Measurements from ENCODE around the gene PLXNC1.

GRCh38 chr12:94287245-94287628, 138.9 kb downstream of the PLXNC1 start:
- TF ChIP-seq POLR2A (IDR thresholded peaks at IDR 0.05; ENCODE audit: control extremely low read depth in 1 of 2, low read depth in 2 of 2, low read length in 2 of 2) = no peak
- TF ChIP-seq POLR2AphosphoS5 (IDR thresholded peaks at IDR 0.05; ENCODE audit: low read depth, low read length) = no peak
- no peak for TF ChIP-seq CTCF (IDR thresholded peaks at IDR 0.05; ENCODE audit: control extremely low read depth in 1 of 3, insufficient read depth in 1 of 3, low read depth in 1 of 3, low read length in 3 of 3)
- no peak for TF ChIP-seq E2F6 (IDR thresholded peaks at IDR 0.05)
- no peak for TF ChIP-seq RAD21 (IDR thresholded peaks at IDR 0.05 in 1 of 2, conservative IDR thresholded peaks at IDR 0.05 in 1 of 2; ENCODE audit: low read depth in 2 of 2, low read length in 2 of 2)
- no peak for TF ChIP-seq GTF2F1 (IDR thresholded peaks at IDR 0.05; ENCODE audit: borderline replicate concordance, low read depth, low read length)
- no peak for TF ChIP-seq ZNF274 (IDR thresholded peaks at IDR 0.05; ENCODE audit: borderline replicate concordance, extremely low read depth, low read length)
- TF ChIP-seq CHD2 (IDR thresholded peaks at IDR 0.05; ENCODE audit: low read length) = no peak
- TF ChIP-seq EZH2 (IDR thresholded peaks at IDR 0.05; ENCODE audit: low read depth, low read length, severe bottlenecking) = no peak
- no peak for TF ChIP-seq JUND (IDR thresholded peaks at IDR 0.05; ENCODE audit: low read length)
- no peak for TF ChIP-seq CHD1 (IDR thresholded peaks at IDR 0.05; ENCODE audit: low read depth, low read length)
- TF ChIP-seq MAX (IDR thresholded peaks at IDR 0.05) = no peak
- TF ChIP-seq TAF1 (IDR thresholded peaks at IDR 0.05; ENCODE audit: low read depth, low read length) = no peak
- TF ChIP-seq CREB1 (IDR thresholded peaks at IDR 0.05) = no peak
